GM12878 (cell line): ENCODE data around the gene RPL26.

ENCODE experiments used
- CTCF ChIP-seq, 3 experiments: IDR thresholded peaks in 2 of 3; conservative IDR thresholded peaks in 1 of 3; 2 replicates each; pipeline ENCODE4 v1.5.1; 2011; ENCODE audit warnings: low read depth in 3 of 3, low read length in 3 of 3, mild to moderate bottlenecking in 3 of 3, control low read depth in 2 of 3, moderate library complexity in 2 of 3, inconsistent platforms in 1 of 3, mixed read lengths in 1 of 3; ENCODE audit not compliant: control insufficient read depth in 2 of 3, insufficient read depth in 1 of 3; ENCODE audit errors: extremely low read depth in 1 of 3
- ESRRA ChIP-seq: IDR thresholded peaks from 2 replicates; pipeline ENCODE4 v1.6.1; 2012; ENCODE audit warnings: mild to moderate bottlenecking, low read length, improper control_type of control experiment
- EZH2 ChIP-seq: IDR thresholded peaks from 2 replicates; pipeline ENCODE4 v1.6.1; 2012; ENCODE audit warnings: low read depth, mild to moderate bottlenecking, control low read depth, inconsistent platforms, low read length, borderline replicate concordance; ENCODE audit not compliant: control insufficient read depth
- GATAD2B ChIP-seq: fragments of 450-650 bp; conservative IDR thresholded peaks from 2 replicates; pipeline ENCODE4 v1.6.1; 2017; ENCODE audit warnings: low read depth, mild to moderate bottlenecking, moderate library complexity
- MLLT1 ChIP-seq: fragments of 450-650 bp; IDR thresholded peaks from 2 replicates; pipeline ENCODE4 v1.6.1; 2016; ENCODE audit warnings: mild to moderate bottlenecking
- TARDBP ChIP-seq: IDR thresholded peaks from 2 replicates; pipeline ENCODE4 v1.6.1; 2016; ENCODE audit warnings: borderline replicate concordance
- ZNF217 ChIP-seq: fragments of 450-650 bp; IDR thresholded peaks from 2 replicates; pipeline ENCODE4 v1.6.1; 2017; ENCODE audit warnings: antibody characterized with exemption, mild to moderate bottlenecking

- TF ChIP-seq ZNF217: no peak
- no peak for TF ChIP-seq TARDBP
- TF ChIP-seq CTCF (IDR thresholded peaks at IDR 0.05 in 2 of 3, conservative IDR thresholded peaks at IDR 0.05 in 1 of 3; ENCODE audit: control insufficient read depth in 2 of 3, extremely low read depth in 1 of 3, insufficient read depth in 1 of 3, low read depth in 3 of 3, low read length in 3 of 3): no peak
- TF ChIP-seq MLLT1: no peak
- TF ChIP-seq EZH2: no peak
- no peak for TF ChIP-seq ESRRA
- no peak for TF ChIP-seq GATAD2B
Measured at GRCh38 chr17:8406174-8406573, 23.2 kb upstream of the RPL26 start.
